OCI-LY7 (cell line): Measurements from ENCODE around the gene CAB39.

Experiments used
- EZH2phosphoT487 ChIP-seq: fragments of 200-600 bp; sonication (generic); IDR thresholded peaks from 2 replicates; pipeline ENCODE4 v1.6.1; 2018; ENCODE audit warnings: low read depth, borderline replicate concordance, mild to moderate bottlenecking, mixed run types, antibody characterized with exemption, low read length, moderate library complexity, mixed read lengths
- TF ChIP-seq, protein P1 (sequence below): fragments of 200-600 bp; sonication (generic); conservative IDR thresholded peaks from 2 replicates; pipeline ENCODE4 v1.5.1; 2014; ENCODE audit warnings: mild to moderate bottlenecking, antibody characterized with exemption, low read length, moderate library complexity, mixed read lengths

DNA sequence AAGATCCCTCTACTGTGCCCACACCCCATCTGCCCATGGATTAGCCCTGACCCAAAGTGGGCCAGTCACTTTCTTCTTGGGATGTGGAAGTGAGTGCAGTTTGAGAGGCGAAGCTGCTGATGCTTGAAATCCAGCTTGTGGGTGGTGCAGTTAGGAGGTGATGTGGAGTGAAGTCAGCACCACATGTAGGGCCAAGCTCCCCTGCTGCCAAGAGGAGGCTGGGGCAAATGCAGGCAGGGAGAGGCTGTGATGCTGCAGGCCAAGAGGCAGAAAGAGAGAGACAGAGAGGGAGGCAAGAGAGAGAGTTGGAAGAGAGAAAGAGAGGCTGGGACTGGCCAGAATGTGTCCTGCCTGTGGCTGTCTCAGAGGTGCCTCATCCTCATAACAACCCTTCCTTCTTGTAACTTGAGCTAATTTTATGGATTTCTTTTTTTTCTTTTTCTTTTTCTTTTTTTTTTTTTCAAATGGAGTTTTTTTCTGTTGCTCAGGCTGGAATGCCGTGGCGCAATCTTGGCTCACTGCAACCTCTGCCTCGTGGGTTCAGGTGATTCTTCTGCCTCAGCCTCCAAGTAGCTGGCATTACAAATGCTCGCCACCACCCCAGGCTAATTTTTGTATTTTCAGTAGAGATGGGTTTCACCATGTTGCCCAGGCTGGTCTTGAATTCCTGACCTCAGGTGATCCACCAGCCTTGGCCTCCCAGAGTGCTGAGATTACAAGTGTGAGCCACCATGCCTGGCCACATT, 35.3 kb upstream of the CAB39 start:
- TF ChIP-seq, protein P1, sequence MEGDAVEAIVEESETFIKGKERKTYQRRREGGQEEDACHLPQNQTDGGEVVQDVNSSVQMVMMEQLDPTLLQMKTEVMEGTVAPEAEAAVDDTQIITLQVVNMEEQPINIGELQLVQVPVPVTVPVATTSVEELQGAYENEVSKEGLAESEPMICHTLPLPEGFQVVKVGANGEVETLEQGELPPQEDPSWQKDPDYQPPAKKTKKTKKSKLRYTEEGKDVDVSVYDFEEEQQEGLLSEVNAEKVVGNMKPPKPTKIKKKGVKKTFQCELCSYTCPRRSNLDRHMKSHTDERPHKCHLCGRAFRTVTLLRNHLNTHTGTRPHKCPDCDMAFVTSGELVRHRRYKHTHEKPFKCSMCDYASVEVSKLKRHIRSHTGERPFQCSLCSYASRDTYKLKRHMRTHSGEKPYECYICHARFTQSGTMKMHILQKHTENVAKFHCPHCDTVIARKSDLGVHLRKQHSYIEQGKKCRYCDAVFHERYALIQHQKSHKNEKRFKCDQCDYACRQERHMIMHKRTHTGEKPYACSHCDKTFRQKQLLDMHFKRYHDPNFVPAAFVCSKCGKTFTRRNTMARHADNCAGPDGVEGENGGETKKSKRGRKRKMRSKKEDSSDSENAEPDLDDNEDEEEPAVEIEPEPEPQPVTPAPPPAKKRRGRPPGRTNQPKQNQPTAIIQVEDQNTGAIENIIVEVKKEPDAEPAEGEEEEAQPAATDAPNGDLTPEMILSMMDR, result no peak
- TF ChIP-seq EZH2phosphoT487, result no peak
